Measurements from ENCODE around the gene CDHR5. TPM values are rescaled to one million over a fixed set of nuclear protein-coding genes. Genes with fewer than 3 reads are reported as not detected.
A peak's percentile ranks its signal among the peaks of the same experiment; 100 is the strongest.

Gene CDHR5
- total and polyA plus RNA-seq, 9 of the 15 experiments (the other 6 are each of a cell fraction or from before 2014, with no cell fraction given) = 0.16 TPM; not detected in 8

DNA sequence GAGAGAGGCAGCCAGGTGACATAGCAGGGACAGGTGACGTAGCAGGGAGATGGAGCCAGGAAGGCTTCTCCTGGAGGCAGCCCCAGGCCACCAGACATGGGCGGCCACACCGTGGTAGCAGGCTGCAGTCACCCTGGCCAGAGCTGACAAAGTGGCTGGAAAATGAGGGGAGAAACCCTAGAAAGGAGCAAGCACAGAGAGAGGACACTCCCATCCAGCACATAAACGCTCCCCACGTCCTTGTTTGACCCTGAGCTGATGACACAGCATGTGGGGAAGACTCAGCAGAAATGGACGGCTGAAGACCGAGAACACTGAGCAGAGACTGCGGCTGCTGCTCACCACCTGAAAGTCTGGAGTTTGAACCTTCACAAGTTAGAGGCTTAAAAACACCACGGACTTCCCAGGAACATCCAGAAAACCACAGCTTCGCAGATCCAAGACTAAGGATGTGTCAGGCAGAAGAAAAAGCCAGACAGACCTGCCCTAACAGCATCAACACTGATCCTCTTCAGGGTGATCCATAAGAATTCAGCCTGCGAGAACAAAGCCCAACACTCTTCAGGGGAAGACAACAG is 41.0 kb upstream of the CDHR5 start (continued):
- TF ChIP-seq, protein P1, sequence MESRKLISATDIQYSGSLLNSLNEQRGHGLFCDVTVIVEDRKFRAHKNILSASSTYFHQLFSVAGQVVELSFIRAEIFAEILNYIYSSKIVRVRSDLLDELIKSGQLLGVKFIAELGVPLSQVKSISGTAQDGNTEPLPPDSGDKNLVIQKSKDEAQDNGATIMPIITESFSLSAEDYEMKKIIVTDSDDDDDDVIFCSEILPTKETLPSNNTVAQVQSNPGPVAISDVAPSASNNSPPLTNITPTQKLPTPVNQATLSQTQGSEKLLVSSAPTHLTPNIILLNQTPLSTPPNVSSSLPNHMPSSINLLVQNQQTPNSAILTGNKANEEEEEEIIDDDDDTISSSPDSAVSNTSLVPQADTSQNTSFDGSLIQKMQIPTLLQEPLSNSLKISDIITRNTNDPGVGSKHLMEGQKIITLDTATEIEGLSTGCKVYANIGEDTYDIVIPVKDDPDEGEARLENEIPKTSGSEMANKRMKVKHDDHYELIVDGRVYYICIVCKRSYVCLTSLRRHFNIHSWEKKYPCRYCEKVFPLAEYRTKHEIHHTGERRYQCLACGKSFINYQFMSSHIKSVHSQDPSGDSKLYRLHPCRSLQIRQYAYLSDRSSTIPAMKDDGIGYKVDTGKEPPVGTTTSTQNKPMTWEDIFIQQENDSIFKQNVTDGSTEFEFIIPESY (CRISPR knock-in tag; IDR thresholded peaks at IDR 0.05) = no peak
- no peak for TF ChIP-seq ZNF124 (CRISPR knock-in tag; IDR thresholded peaks at IDR 0.05)
- no peak for TF ChIP-seq ZNF445 (CRISPR knock-in tag; IDR thresholded peaks at IDR 0.05; ENCODE audit: low read depth)
- no peak for TF ChIP-seq PML (IDR thresholded peaks at IDR 0.05; ENCODE audit: low read length)
- peak; percentile 48; the same call in 1 of the 2 replicates for TF ChIP-seq ZKSCAN1 (IDR thresholded peaks at IDR 0.05; ENCODE audit: low read depth, low read length)
- peak; percentile 69 for TF ChIP-seq NCOA1 (IDR thresholded peaks at IDR 0.05; ENCODE audit: low read depth)
- TF ChIP-seq MEF2D (tag; conservative IDR thresholded peaks at IDR 0.05; ENCODE audit: low read depth) = peak; percentile 39; the same call in 1 of the 2 replicates
- TF ChIP-seq HSF4 (CRISPR knock-in tag; IDR thresholded peaks at IDR 0.05; ENCODE audit: borderline replicate concordance) = no peak
- TF ChIP-seq ZSCAN29 (IDR thresholded peaks at IDR 0.05) = no peak
- no peak for TF ChIP-seq SRSF1 (IDR thresholded peaks at IDR 0.05; ENCODE audit: low read depth, low read length)
- 0 out of 2 replicates have a peak, but pooled peaks have one; percentile 38 for TF ChIP-seq HDGF (IDR thresholded peaks at IDR 0.05)
- TF ChIP-seq CBX5 (IDR thresholded peaks at IDR 0.05; ENCODE audit: borderline replicate concordance, low read depth) = no peak
- no peak for TF ChIP-seq KLF16 (IDR thresholded peaks at IDR 0.05)
- TF ChIP-seq ZNF778 (CRISPR knock-in tag; IDR thresholded peaks at IDR 0.05) = no peak
- no peak for TF ChIP-seq KAT2B (IDR thresholded peaks at IDR 0.05; ENCODE audit: low read depth, low read length)
- 0 out of 2 replicates have a peak, but pooled peaks have one; percentile 27 for TF ChIP-seq BRD4 (IDR thresholded peaks at IDR 0.05)
- peak; percentile 99 for TF ChIP-seq ESRRA (IDR thresholded peaks at IDR 0.05; ENCODE audit: borderline replicate concordance, low read depth)
- TF ChIP-seq XRCC3 (IDR thresholded peaks at IDR 0.05) = no peak
- TF ChIP-seq PHF8 (IDR thresholded peaks at IDR 0.05; ENCODE audit: borderline replicate concordance, low read length) = peak; percentile 38; the same call in 1 of the 2 replicates
- peak; percentile 85 for TF ChIP-seq ZNF766 (CRISPR knock-in tag; conservative IDR thresholded peaks at IDR 0.05)
- no peak for TF ChIP-seq BRF1 (IDR thresholded peaks at IDR 0.05; ENCODE audit: borderline replicate concordance, extremely low read depth, insufficient read length)
- TF ChIP-seq DPF2 (IDR thresholded peaks at IDR 0.05) = peak; percentile 73
- TF ChIP-seq, protein P2, sequence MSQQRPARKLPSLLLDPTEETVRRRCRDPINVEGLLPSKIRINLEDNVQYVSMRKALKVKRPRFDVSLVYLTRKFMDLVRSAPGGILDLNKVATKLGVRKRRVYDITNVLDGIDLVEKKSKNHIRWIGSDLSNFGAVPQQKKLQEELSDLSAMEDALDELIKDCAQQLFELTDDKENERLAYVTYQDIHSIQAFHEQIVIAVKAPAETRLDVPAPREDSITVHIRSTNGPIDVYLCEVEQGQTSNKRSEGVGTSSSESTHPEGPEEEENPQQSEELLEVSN (IDR thresholded peaks at IDR 0.05; ENCODE audit: borderline replicate concordance in 1 of 2, extremely low read depth in 1 of 2, insufficient read depth in 1 of 2, insufficient read length in 1 of 2, low read depth in 1 of 2, low read length in 1 of 2, poor library complexity in 1 of 2, severe bottlenecking in 1 of 2) = no peak
- TF ChIP-seq MAFK (IDR thresholded peaks at IDR 0.05; ENCODE audit: low read length) = peak; percentile 93
- TF ChIP-seq, protein P3, sequence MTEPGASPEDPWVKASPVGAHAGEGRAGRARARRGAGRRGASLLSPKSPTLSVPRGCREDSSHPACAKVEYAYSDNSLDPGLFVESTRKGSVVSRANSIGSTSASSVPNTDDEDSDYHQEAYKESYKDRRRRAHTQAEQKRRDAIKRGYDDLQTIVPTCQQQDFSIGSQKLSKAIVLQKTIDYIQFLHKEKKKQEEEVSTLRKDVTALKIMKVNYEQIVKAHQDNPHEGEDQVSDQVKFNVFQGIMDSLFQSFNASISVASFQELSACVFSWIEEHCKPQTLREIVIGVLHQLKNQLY (CRISPR knock-in tag; conservative IDR thresholded peaks at IDR 0.05) = no peak
- TF ChIP-seq, protein P4, sequence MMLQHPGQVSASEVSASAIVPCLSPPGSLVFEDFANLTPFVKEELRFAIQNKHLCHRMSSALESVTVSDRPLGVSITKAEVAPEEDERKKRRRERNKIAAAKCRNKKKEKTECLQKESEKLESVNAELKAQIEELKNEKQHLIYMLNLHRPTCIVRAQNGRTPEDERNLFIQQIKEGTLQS (IDR thresholded peaks at IDR 0.05) = peak; percentile 67
- TF ChIP-seq, protein P4 (CRISPR knock-in tag; conservative IDR thresholded peaks at IDR 0.05) = no peak
